Astrocyte of the cerebellum (primary cell): ENCODE results near the gene CFAP61.

Experiments used
- DNase-seq: peaks from one replicate; pipeline ENCODE4 v3.0.0-alpha.2; 2011; ENCODE audit warnings: low read depth
- H3K4me3 ChIP-seq: 2 replicates; pipeline ENCODE4 v1.5.1; 2011; ENCODE audit warnings: mild to moderate bottlenecking, low read depth, low read length, moderate library complexity
- CTCF ChIP-seq: IDR thresholded peaks from 2 replicates; pipeline ENCODE4 v1.5.1; 2012; ENCODE audit warnings: low read length, low read depth, moderate library complexity, mild to moderate bottlenecking; ENCODE audit errors: missing control alignments
- in situ Hi-C: cut with HindIII; loops from 2 replicates; pipeline ENCODE4 v1.10.0; 2017; ENCODE audit warnings: low sequenced_read_pairs

The CFAP61 gene

GRCh38 chr20:20327746-20328145, 275.4 kb downstream of the CFAP61 start:
- DNase-seq = no peak
- no peak for TF ChIP-seq CTCF
- H3K4me3 ChIP-seq = no peak overlapping the region
- in situ Hi-C loops = no loop called here

GRCh38 chr20:20329564-20329963, 277.2 kb downstream of the CFAP61 start:
- no peak for DNase-seq
- no peak overlapping the region for H3K4me3 ChIP-seq
- in situ Hi-C loops = no loop called here
- TF ChIP-seq CTCF = no peak

- DNase-seq = no peak
- in situ Hi-C loops = no loop called here
- no peak overlapping the region for H3K4me3 ChIP-seq
- no peak for TF ChIP-seq CTCF
Observed at GRCh38 chr20:20331156-20331555, 278.8 kb downstream of the CFAP61 start.

- in situ Hi-C loops = no loop called here
- TF ChIP-seq CTCF = no peak
- DNase-seq = no peak
- no peak overlapping the region for H3K4me3 ChIP-seq
Observed at GRCh38 chr20:20331817-20332216, 279.5 kb downstream of the CFAP61 start.

- no peak for DNase-seq
- in situ Hi-C loops = no loop called here
- no peak overlapping the region for H3K4me3 ChIP-seq
- TF ChIP-seq CTCF = no peak
Observed at GRCh38 chr20:20333866-20334265, 281.5 kb downstream of the CFAP61 start.

- in situ Hi-C loops = no loop called here
- no peak for DNase-seq
- no peak for TF ChIP-seq CTCF
- H3K4me3 ChIP-seq = no peak overlapping the region
Observed at GRCh38 chr20:20334489-20334888, 282.2 kb downstream of the CFAP61 start.
